ENCODE data around the gene ROR2.

ROR2 gene

DNA sequence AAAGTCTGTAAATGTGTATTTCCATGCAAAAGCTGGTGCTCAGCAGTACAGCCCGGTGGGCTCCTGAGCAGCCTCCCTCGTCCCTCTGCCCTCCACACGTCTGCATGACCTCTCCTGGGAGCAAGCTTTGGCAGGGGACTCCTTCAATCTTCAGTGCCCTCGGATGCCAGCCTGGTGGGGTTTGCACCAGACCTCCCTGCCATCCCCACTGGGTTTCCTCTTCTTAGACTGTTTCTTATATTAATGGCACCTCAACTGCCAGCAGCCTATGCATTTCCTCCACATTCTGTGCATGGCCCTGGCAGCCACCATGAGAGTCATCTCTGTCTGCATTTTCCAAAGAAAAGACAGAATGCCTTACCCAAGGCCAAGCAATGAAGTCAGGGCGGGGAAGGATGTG is 108.4 kb downstream of the ROR2 start:
- Histone ChIP-seq H3K79me2 (ENCODE audit: control insufficient read depth, insufficient read depth, low read length) (peaks cover 59% of the 10 kb centered on the region), H4K5ac (ENCODE audit: low read length) (no peak overlapping the region), H3K36me3 (ENCODE audit: control insufficient read depth, insufficient read depth, low read length) (no peaks in the 10 kb centered on the region), H3K4ac (ENCODE audit: low read depth, low read length) (no peak overlapping the region), H3K23ac (ENCODE audit: low read length) (no peak overlapping the region), H3K27ac (ENCODE audit: low read depth, low read length) (no peak overlapping the region), H3K9ac (ENCODE audit: low read length) (no peak overlapping the region), H3K27me3 (ENCODE audit: insufficient read depth, low read length, poor library complexity) (no peaks in the 10 kb centered on the region), H3K56ac (ENCODE audit: low read length) (no peak overlapping the region), H4K8ac (ENCODE audit: low read depth, low read length) (no peak overlapping the region), H3K4me2 (ENCODE audit: low read length) (no peak overlapping the region), H3K18ac (ENCODE audit: low read length) (no peak overlapping the region), H3K79me1 (ENCODE audit: low read length) (peaks cover 57% of the 10 kb centered on the region), H2AK5ac (ENCODE audit: low read length) (no peak overlapping the region), H2BK5ac (ENCODE audit: low read length) (no peak overlapping the region), H2BK15ac (replicated peaks; ENCODE audit: low read depth) (no peak overlapping the region), H3K4me1 (ENCODE audit: control insufficient read depth, low read depth, low read length) (peaks cover 10% of the 10 kb centered on the region), H3K4me3 (ENCODE audit: low read length) (no peak overlapping the region), H2BK120ac (ENCODE audit: low read depth, low read length) (no peak overlapping the region)
- no peak for DNase-seq
- no CpG with 5 or more reads among the region's 5 CpGs for WGBS (ENCODE audit: extremely low coverage, insufficient coverage, low lambda C conversion rate)

DNA sequence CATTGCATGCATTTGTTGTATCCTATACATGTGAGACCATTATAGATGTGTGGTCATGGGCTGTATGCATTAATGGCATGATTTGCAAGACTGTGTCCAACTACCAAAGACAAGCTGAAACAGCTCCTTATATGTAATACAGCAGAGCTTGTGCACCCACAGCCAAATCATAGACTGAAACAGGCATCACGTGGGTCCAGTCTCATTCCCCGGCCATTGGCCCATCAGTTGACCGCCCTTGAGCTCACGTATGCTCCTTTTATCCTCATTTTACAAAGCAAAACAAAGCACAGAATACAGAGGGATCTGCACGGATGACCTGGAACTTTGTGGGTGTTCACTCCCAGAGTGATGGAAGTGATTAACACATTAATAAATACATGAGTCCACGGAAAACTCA is 109.1 kb downstream of the ROR2 start:
- H3K79me2 ChIP-seq (ENCODE audit: control insufficient read depth, insufficient read depth, low read length), result peaks cover 61% of the 10 kb centered on the region
- no peak overlapping the region for H3K9ac ChIP-seq (ENCODE audit: low read length)
- no peak overlapping the region for H2BK15ac ChIP-seq (replicated peaks; ENCODE audit: low read depth)
- H2AK5ac ChIP-seq (ENCODE audit: low read length), result no peak overlapping the region
- H3K27ac ChIP-seq (ENCODE audit: low read depth, low read length), result no peak overlapping the region
- no peak overlapping the region for H4K8ac ChIP-seq (ENCODE audit: low read depth, low read length)
- no peak overlapping the region for H3K56ac ChIP-seq (ENCODE audit: low read length)
- H3K23ac ChIP-seq (ENCODE audit: low read length), result no peak overlapping the region
- no peak overlapping the region for H2BK120ac ChIP-seq (ENCODE audit: low read depth, low read length)
- no peak overlapping the region for H3K18ac ChIP-seq (ENCODE audit: low read length)
- H3K27me3 ChIP-seq (ENCODE audit: insufficient read depth, low read length, poor library complexity), result no peaks in the 10 kb centered on the region
- H3K4me1 ChIP-seq (ENCODE audit: control insufficient read depth, low read depth, low read length), result peaks cover 4% of the 10 kb centered on the region
- DNase-seq, result no peak
- no peak overlapping the region for H3K4ac ChIP-seq (ENCODE audit: low read depth, low read length)
- H3K36me3 ChIP-seq (ENCODE audit: control insufficient read depth, insufficient read depth, low read length), result no peaks in the 10 kb centered on the region
- no CpG with 5 or more reads among the region's 6 CpGs for WGBS (ENCODE audit: extremely low coverage, insufficient coverage, low lambda C conversion rate)
- no peak overlapping the region for H3K4me3 ChIP-seq (ENCODE audit: low read length)
- peaks cover 54% of the 10 kb centered on the region for H3K79me1 ChIP-seq (ENCODE audit: low read length)
- no peak overlapping the region for H4K5ac ChIP-seq (ENCODE audit: low read length)
- H3K4me2 ChIP-seq (ENCODE audit: low read length), result no peak overlapping the region
- H2BK5ac ChIP-seq (ENCODE audit: low read length), result no peak overlapping the region

DNA sequence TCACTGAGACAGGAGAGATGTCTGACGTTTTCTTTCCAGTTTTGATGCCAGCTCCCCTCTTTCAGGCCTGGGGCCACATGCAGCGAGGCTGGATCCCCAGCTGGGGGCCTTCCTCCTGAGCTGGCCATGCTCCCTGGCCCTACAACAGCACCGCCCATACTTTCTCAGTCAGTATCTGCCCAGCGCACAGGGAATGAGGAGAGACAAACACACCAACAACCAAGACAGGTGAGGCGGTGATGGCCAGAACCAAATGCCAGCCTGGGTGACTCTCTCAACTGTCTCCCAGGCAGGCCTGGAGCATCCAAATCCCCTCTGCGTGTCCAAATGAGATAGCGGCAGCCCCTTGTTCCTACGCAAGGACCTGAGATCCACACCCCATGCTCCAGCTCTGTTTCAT is 109.6 kb downstream of the ROR2 start:
- Histone ChIP-seq H3K4me2 (ENCODE audit: low read length) (no peak overlapping the region), H3K27me3 (ENCODE audit: insufficient read depth, low read length, poor library complexity) (no peaks in the 10 kb centered on the region), H4K8ac (ENCODE audit: low read depth, low read length) (no peak overlapping the region), H3K79me2 (ENCODE audit: control insufficient read depth, insufficient read depth, low read length) (peaks cover 63% of the 10 kb centered on the region), H3K36me3 (ENCODE audit: control insufficient read depth, insufficient read depth, low read length) (no peaks in the 10 kb centered on the region), H3K18ac (ENCODE audit: low read length) (no peak overlapping the region), H2BK5ac (ENCODE audit: low read length) (no peak overlapping the region), H3K9ac (ENCODE audit: low read length) (no peak overlapping the region), H3K4ac (ENCODE audit: low read depth, low read length) (no peak overlapping the region), H3K56ac (ENCODE audit: low read length) (no peak overlapping the region), H3K4me3 (ENCODE audit: low read length) (no peak overlapping the region), H2BK120ac (ENCODE audit: low read depth, low read length) (no peak overlapping the region), H3K4me1 (ENCODE audit: control insufficient read depth, low read depth, low read length) (peaks cover 3% of the 10 kb centered on the region), H3K27ac (ENCODE audit: low read depth, low read length) (no peak overlapping the region), H2BK15ac (replicated peaks; ENCODE audit: low read depth) (no peak overlapping the region), H3K79me1 (ENCODE audit: low read length) (peaks cover 56% of the 10 kb centered on the region), H2AK5ac (ENCODE audit: low read length) (no peak overlapping the region), H3K23ac (ENCODE audit: low read length) (no peak overlapping the region), H4K5ac (ENCODE audit: low read length) (no peak overlapping the region)
- DNase-seq, result no peak
- no CpG with 5 or more reads among the region's 8 CpGs for WGBS (ENCODE audit: extremely low coverage, insufficient coverage, low lambda C conversion rate)

DNA sequence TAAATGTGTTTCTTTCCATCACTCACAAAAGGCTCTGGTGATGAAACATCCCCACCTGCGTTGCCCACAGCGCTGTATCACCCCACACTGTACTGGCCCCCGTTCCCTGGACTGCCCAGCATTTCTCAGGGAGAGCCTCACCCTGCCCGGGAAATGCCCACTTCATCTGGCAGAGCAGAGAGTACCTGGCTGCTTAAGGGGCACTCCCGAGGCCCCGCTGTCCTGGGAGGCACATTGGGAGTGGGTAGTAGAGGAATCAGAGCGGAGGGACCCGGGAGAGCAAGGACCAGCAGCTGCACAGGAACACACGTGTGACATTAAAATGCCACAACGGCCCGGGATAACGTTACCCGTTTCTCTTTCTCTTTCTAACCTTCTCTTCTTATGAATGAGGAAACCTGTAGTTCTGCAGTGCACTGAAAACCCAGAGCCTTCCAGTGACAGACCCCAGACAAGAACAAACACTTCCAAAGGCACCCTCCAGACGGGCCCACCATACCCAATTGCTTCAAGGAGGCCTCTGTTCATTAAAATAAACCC is 110.0 kb downstream of the ROR2 start:
- Histone ChIP-seq H3K56ac (ENCODE audit: low read length) (no peak overlapping the region), H3K4ac (ENCODE audit: low read depth, low read length) (no peak overlapping the region), H3K79me1 (ENCODE audit: low read length) (peaks cover 52% of the 10 kb centered on the region), H3K79me2 (ENCODE audit: control insufficient read depth, insufficient read depth, low read length) (peaks cover 64% of the 10 kb centered on the region), H3K9ac (ENCODE audit: low read length) (no peak overlapping the region), H2BK15ac (replicated peaks; ENCODE audit: low read depth) (no peak overlapping the region), H3K27ac (ENCODE audit: low read depth, low read length) (no peak overlapping the region), H3K4me1 (ENCODE audit: control insufficient read depth, low read depth, low read length) (peaks cover 3% of the 10 kb centered on the region), H3K27me3 (ENCODE audit: insufficient read depth, low read length, poor library complexity) (no peaks in the 10 kb centered on the region), H3K23ac (ENCODE audit: low read length) (no peak overlapping the region), H2AK5ac (ENCODE audit: low read length) (no peak overlapping the region), H2BK5ac (ENCODE audit: low read length) (no peak overlapping the region), H3K18ac (ENCODE audit: low read length) (no peak overlapping the region), H2BK120ac (ENCODE audit: low read depth, low read length) (no peak overlapping the region), H4K5ac (ENCODE audit: low read length) (no peak overlapping the region), H3K4me2 (ENCODE audit: low read length) (no peak overlapping the region), H3K4me3 (ENCODE audit: low read length) (no peak overlapping the region), H4K8ac (ENCODE audit: low read depth, low read length) (no peak overlapping the region), H3K36me3 (ENCODE audit: control insufficient read depth, insufficient read depth, low read length) (no peaks in the 10 kb centered on the region)
- no CpG with 5 or more reads among the region's 14 CpGs for WGBS (ENCODE audit: extremely low coverage, insufficient coverage, low lambda C conversion rate)
- no peak for DNase-seq

DNA sequence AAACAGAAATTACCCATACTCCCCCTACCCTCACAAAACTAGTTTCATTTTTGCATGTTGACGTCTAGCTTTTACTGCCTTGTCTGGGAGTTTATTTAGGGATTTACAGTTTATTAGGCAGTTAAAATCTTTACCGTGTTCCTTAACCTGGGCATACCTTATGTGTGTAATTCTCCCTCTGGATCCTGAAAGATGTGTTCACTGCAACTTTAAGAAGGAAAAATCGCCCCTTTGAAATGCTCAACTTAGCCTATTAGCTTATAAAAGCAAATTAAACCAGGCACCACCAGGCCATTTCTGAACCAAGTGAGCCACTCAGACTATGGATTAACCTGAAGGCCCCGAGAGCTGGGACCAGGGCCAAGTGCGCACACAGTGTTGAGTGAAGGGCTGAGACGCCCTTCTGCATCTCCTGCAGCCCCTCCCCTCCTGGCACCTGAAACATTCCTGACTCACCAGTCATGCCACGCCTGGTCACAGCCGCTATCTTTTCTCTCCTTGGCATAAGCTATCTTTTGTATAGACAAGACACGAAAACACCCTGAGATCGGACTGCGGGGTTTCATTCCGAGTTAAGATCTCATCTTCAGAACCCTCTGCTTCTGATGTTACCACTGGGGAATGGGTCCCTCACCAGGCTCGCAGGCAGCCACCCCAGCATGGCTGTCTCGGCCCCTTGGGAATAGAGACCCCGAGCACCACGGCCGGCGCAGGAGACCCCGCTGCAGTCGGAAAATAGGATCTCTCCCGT is 111.9 kb downstream of the ROR2 start:
- Histone ChIP-seq H3K9ac (ENCODE audit: low read length) (no peak overlapping the region), H2BK5ac (ENCODE audit: low read length) (no peak overlapping the region), H3K56ac (ENCODE audit: low read length) (no peak overlapping the region), H3K4me1 (ENCODE audit: control insufficient read depth, low read depth, low read length) (no peaks in the 10 kb centered on the region), H3K27me3 (ENCODE audit: insufficient read depth, low read length, poor library complexity) (no peaks in the 10 kb centered on the region), H3K4me2 (ENCODE audit: low read length) (no peak overlapping the region), H3K79me1 (ENCODE audit: low read length) (peaks cover 60% of the 10 kb centered on the region), H3K79me2 (ENCODE audit: control insufficient read depth, insufficient read depth, low read length) (peaks cover 70% of the 10 kb centered on the region), H3K4ac (ENCODE audit: low read depth, low read length) (no peak overlapping the region), H3K27ac (ENCODE audit: low read depth, low read length) (no peak overlapping the region), H3K36me3 (ENCODE audit: control insufficient read depth, insufficient read depth, low read length) (no peaks in the 10 kb centered on the region), H3K23ac (ENCODE audit: low read length) (no peak overlapping the region), H4K8ac (ENCODE audit: low read depth, low read length) (no peak overlapping the region), H4K5ac (ENCODE audit: low read length) (no peak overlapping the region), H2AK5ac (ENCODE audit: low read length) (no peak overlapping the region), H2BK15ac (replicated peaks; ENCODE audit: low read depth) (no peak overlapping the region), H3K18ac (ENCODE audit: low read length) (no peak overlapping the region), H2BK120ac (ENCODE audit: low read depth, low read length) (no peak overlapping the region), H3K4me3 (ENCODE audit: low read length) (no peak overlapping the region)
- no CpG with 5 or more reads among the region's 21 CpGs for WGBS (ENCODE audit: extremely low coverage, insufficient coverage, low lambda C conversion rate)
- DNase-seq, result no peak

DNA sequence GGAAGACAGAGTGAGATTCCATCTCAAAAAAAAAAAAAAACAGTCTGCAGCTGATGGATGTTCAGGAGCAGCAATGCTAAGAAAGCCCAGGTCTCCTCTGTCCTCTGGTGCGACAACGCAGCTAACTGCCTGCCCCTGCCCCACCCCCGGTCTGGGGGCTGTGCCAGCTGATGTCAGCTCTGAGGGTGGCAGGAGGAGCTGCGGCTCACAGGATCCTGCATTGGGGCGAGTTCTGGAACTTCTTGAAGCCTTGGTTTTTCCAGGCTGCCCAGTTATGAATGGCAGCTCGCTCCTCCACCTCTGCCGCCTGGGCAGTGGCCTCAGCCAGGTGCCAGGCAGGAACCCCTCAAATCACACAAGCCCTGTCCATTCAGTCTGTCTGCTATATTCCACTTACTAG is 113.5 kb downstream of the ROR2 start:
- Histone ChIP-seq H3K23ac (ENCODE audit: low read length) (no peak overlapping the region), H3K18ac (ENCODE audit: low read length) (no peak overlapping the region), H3K27ac (ENCODE audit: low read depth, low read length) (no peak overlapping the region), H3K79me2 (ENCODE audit: control insufficient read depth, insufficient read depth, low read length) (peaks cover 68% of the 10 kb centered on the region), H2BK120ac (ENCODE audit: low read depth, low read length) (no peak overlapping the region), H3K4me1 (ENCODE audit: control insufficient read depth, low read depth, low read length) (no peaks in the 10 kb centered on the region), H3K4me3 (ENCODE audit: low read length) (no peak overlapping the region), H3K56ac (ENCODE audit: low read length) (no peak overlapping the region), H2BK15ac (replicated peaks; ENCODE audit: low read depth) (no peak overlapping the region), H3K4me2 (ENCODE audit: low read length) (no peak overlapping the region), H3K36me3 (ENCODE audit: control insufficient read depth, insufficient read depth, low read length) (no peaks in the 10 kb centered on the region), H4K8ac (ENCODE audit: low read depth, low read length) (no peak overlapping the region), H4K5ac (ENCODE audit: low read length) (no peak overlapping the region), H2BK5ac (ENCODE audit: low read length) (no peak overlapping the region), H2AK5ac (ENCODE audit: low read length) (no peak overlapping the region), H3K9ac (ENCODE audit: low read length) (no peak overlapping the region), H3K79me1 (ENCODE audit: low read length) (peaks cover 58% of the 10 kb centered on the region), H3K27me3 (ENCODE audit: insufficient read depth, low read length, poor library complexity) (no peaks in the 10 kb centered on the region), H3K4ac (ENCODE audit: low read depth, low read length) (no peak overlapping the region)
- DNase-seq, result no peak
- no CpG with 5 or more reads among the region's 7 CpGs for WGBS (ENCODE audit: extremely low coverage, insufficient coverage, low lambda C conversion rate)

Measured in mesendoderm (in vitro differentiated cells).